Mesenchymal stem cell (in vitro differentiated cells and primary cell): ENCODE data around the gene NDUFAF3.
"Not testable (repeated sequence)": the region's sequence is repeated elsewhere in the genome, so short reads cannot be mapped to it uniquely, and the experiment has no call there.

Source experiments
- DNase-seq: peaks from one replicate; pipeline ENCODE4 v3.0.0-alpha.2; 2013
- H2AFZ ChIP-seq: one replicate; pipeline ENCODE4 v1.6.1; 2013; ENCODE audit warnings: low read depth, mild to moderate bottlenecking, control low read depth, inconsistent platforms, low read length, moderate library complexity
- H2AK5ac ChIP-seq: 2 replicates; pipeline ENCODE4 v1.6.1; 2013; ENCODE audit warnings: low read length, moderate library complexity, mild to moderate bottlenecking, inconsistent platforms; ENCODE audit not compliant: severe bottlenecking
- H2BK120ac ChIP-seq: one replicate; pipeline ENCODE4 v1.6.1; 2013; ENCODE audit warnings: low read depth, mild to moderate bottlenecking, inconsistent platforms, low read length, moderate library complexity
- H2BK12ac ChIP-seq, 2 experiments: one replicate each; pipeline ENCODE4 v1.6.1; 2013; ENCODE audit warnings: inconsistent platforms in 2 of 2, low read length in 2 of 2, mild to moderate bottlenecking in 2 of 2, moderate library complexity in 2 of 2, control low read depth in 1 of 2
- H2BK15ac ChIP-seq: one replicate; pipeline ENCODE4 v1.6.1; 2013; ENCODE audit warnings: mild to moderate bottlenecking, low read depth, inconsistent platforms; ENCODE audit not compliant: poor library complexity, severe bottlenecking
- H2BK5ac ChIP-seq: 2 replicates; pipeline ENCODE4 v1.6.1; 2013; ENCODE audit warnings: low read depth, mild to moderate bottlenecking, low read length, control low read depth, inconsistent platforms; ENCODE audit not compliant: poor library complexity, severe bottlenecking
- H3K14ac ChIP-seq, 2 experiments: one replicate each; pipeline ENCODE4 v1.6.1; 2013; ENCODE audit warnings: inconsistent platforms in 2 of 2, low read length in 2 of 2, control low read depth in 1 of 2, mild to moderate bottlenecking in 1 of 2, moderate library complexity in 1 of 2
- H3K18ac ChIP-seq, 2 experiments: one replicate each; pipeline ENCODE4 v1.6.1; 2013; ENCODE audit warnings: inconsistent platforms in 2 of 2, low read length in 2 of 2, control low read depth in 1 of 2, low read depth in 1 of 2, mild to moderate bottlenecking in 1 of 2
- H3K23ac ChIP-seq, 2 experiments: one replicate each; pipeline ENCODE4 v1.6.1; 2013; ENCODE audit warnings: inconsistent platforms in 2 of 2, low read length in 2 of 2, mild to moderate bottlenecking in 2 of 2, moderate library complexity in 2 of 2, control low read depth in 1 of 2
- H3K27ac ChIP-seq: 2 replicates; pipeline ENCODE4 v1.5.1; 2013; ENCODE audit warnings: mild to moderate bottlenecking, moderate library complexity, low read length, control low read depth, inconsistent platforms; ENCODE audit not compliant: poor library complexity, severe bottlenecking
- H3K27me3 ChIP-seq, 2 experiments: 2 replicates each; pipeline versions ENCODE4 v1.6.1 to v1.7.0; 2013; ENCODE audit warnings: low read length in 2 of 2, mild to moderate bottlenecking in 2 of 2, moderate library complexity in 2 of 2, control low read depth in 1 of 2, inconsistent platforms in 1 of 2; ENCODE audit not compliant: control insufficient read depth in 1 of 2, insufficient read depth in 1 of 2
- H3K36me3 ChIP-seq, 2 experiments: 2 replicates each; pipeline versions ENCODE4 v1.6.1 to v1.7.0; 2013; ENCODE audit warnings: low read length in 2 of 2, control low read depth in 1 of 2, inconsistent platforms in 1 of 2, low read depth in 1 of 2, mild to moderate bottlenecking in 1 of 2; ENCODE audit not compliant: insufficient read depth in 2 of 2, control insufficient read depth in 1 of 2
- H3K4ac ChIP-seq, 2 experiments: one replicate each; pipeline ENCODE4 v1.6.1; 2013; ENCODE audit warnings: inconsistent platforms in 2 of 2, low read length in 2 of 2, mild to moderate bottlenecking in 2 of 2, moderate library complexity in 2 of 2, control low read depth in 1 of 2, low read depth in 1 of 2
- H3K4me1 ChIP-seq: 2 replicates; pipeline ENCODE4 v1.6.1; 2013; ENCODE audit warnings: low read depth, low read length, control low read depth; ENCODE audit not compliant: control insufficient read depth, insufficient read depth
- H3K4me2 ChIP-seq: 2 replicates; pipeline ENCODE4 v1.6.1; 2013; ENCODE audit warnings: low read length, mild to moderate bottlenecking, inconsistent platforms; ENCODE audit not compliant: poor library complexity, severe bottlenecking
- H3K4me3 ChIP-seq, 2 experiments: 2 replicates each; pipeline versions ENCODE4 v1.5.1 to v1.7.0; 2013; ENCODE audit warnings: low read length in 2 of 2, mild to moderate bottlenecking in 2 of 2, control low read depth in 1 of 2, low read depth in 1 of 2; ENCODE audit not compliant: insufficient read depth in 1 of 2
- H3K79me1 ChIP-seq: replicated peaks from 2 replicates; pipeline ENCODE4 v1.6.1; 2013; ENCODE audit warnings: mild to moderate bottlenecking, control low read depth, low read length, inconsistent platforms; ENCODE audit not compliant: poor library complexity, severe bottlenecking
- H3K9ac ChIP-seq: 2 replicates; pipeline ENCODE4 v1.7.0; 2013; ENCODE audit warnings: mild to moderate bottlenecking, low read length, moderate library complexity
- H3K9me3 ChIP-seq: 2 replicates; pipeline ENCODE4 v1.7.0; 2013; ENCODE audit warnings: mild to moderate bottlenecking, low read length; ENCODE audit not compliant: control insufficient read depth
- H4K8ac ChIP-seq: one replicate; pipeline ENCODE4 v1.6.1; 2013; ENCODE audit warnings: inconsistent platforms, mild to moderate bottlenecking, low read length, moderate library complexity
- H4K91ac ChIP-seq: one replicate; pipeline ENCODE4 v1.6.1; 2013; ENCODE audit warnings: mild to moderate bottlenecking, low read length, inconsistent platforms
- WGBS: methylation state at CpG from one replicate; pipeline ENCODE4 v1.1.7; 2013; ENCODE audit warnings: mixed read lengths; 5-methylcytosine and 5-hydroxymethylcytosine counted together

NDUFAF3 gene

DNA sequence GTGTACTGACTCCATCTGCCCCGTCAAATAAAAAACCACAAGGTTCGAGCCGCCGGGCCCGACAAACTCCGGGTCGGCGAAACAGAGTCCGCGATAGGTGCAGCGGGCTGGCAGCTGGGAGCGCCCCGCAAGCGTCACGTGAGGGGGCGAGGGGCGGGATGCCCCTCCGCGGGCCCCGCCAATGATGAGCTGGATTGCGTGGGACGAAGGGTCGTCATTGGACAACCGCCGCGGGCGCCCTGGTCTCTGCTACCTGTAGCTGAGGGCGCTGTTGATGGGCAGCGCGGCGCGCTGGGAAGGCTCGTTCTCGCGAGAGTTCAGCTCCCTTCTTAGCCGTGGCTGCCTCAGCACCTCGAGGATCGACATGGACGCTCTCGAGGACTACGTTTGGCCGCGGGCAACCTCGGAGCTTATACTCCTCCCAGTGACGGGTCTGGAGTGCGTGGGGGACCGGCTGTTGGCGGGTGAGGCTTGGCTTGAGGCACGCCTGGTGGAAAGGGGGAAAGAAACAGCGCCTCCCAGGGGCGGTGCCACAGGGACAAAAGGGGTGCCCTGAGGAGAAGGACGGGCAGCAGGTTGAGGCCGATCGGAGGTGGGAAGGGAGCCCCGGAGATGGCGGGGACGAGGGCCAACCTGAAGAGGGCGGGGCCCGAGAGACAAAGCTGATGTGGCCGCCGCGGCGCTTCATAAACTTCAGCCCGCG lies 14.7 kb upstream of the NDUFAF3 start, which contains the start of gene WDR6:
WDR6 (plus strand) TSS at position 324 of the 703 bp plus-strand sequence; CDS start at position 365, 41 bp downstream.
- peak within 1 kb of the TSS; percentile 39 for H2BK5ac ChIP-seq
- peak within 1 kb of the TSS in 1 of 2 experiments; percentile 94 for H3K23ac ChIP-seq
- H4K8ac ChIP-seq, result peak within 1 kb of the TSS; percentile 96
- peak within 1 kb of the TSS; percentile 68 to 87 for H3K4me3 ChIP-seq
- H3K36me3 ChIP-seq, result peaks cover 13 to 19% of the 10 kb centered on the region in 2 experiments
- no peaks in the 10 kb centered on the region for H3K27me3 ChIP-seq
- H4K91ac ChIP-seq, result peak within 1 kb of the TSS; percentile 94
- H2BK15ac ChIP-seq, result peak within 1 kb of the TSS; percentile 60
- peak within 1 kb of the TSS; percentile 42 for H2AFZ ChIP-seq
- peak within 1 kb of the TSS; percentile 92 for H2AK5ac ChIP-seq
- peak within 1 kb of the TSS; percentile 1 for H2BK120ac ChIP-seq
- peak; percentile 98 for DNase-seq
- peak within 1 kb of the TSS; percentile 89 to 100 for H3K4ac ChIP-seq
- peaks cover 18% of the 10 kb centered on the region for H3K4me1 ChIP-seq
- H3K79me1 ChIP-seq, result peaks cover 6% of the 10 kb centered on the region
- H3K9me3 ChIP-seq, result no peaks in the 10 kb centered on the region
- H3K9ac ChIP-seq, result peak within 1 kb of the TSS; percentile 96
- peak within 1 kb of the TSS; percentile 86 for H3K4me2 ChIP-seq
- H2BK12ac ChIP-seq, result peak within 1 kb of the TSS in 1 of 2 experiments; percentile 85
- peak within 1 kb of the TSS in 1 of 2 experiments; percentile 96 for H3K14ac ChIP-seq
- peak within 1 kb of the TSS; percentile 93 for H3K27ac ChIP-seq
- peak within 1 kb of the TSS; percentile 68 to 99 for H3K18ac ChIP-seq
- under 1% methylated on average over 65 of the region's 65 CpGs for WGBS

DNA sequence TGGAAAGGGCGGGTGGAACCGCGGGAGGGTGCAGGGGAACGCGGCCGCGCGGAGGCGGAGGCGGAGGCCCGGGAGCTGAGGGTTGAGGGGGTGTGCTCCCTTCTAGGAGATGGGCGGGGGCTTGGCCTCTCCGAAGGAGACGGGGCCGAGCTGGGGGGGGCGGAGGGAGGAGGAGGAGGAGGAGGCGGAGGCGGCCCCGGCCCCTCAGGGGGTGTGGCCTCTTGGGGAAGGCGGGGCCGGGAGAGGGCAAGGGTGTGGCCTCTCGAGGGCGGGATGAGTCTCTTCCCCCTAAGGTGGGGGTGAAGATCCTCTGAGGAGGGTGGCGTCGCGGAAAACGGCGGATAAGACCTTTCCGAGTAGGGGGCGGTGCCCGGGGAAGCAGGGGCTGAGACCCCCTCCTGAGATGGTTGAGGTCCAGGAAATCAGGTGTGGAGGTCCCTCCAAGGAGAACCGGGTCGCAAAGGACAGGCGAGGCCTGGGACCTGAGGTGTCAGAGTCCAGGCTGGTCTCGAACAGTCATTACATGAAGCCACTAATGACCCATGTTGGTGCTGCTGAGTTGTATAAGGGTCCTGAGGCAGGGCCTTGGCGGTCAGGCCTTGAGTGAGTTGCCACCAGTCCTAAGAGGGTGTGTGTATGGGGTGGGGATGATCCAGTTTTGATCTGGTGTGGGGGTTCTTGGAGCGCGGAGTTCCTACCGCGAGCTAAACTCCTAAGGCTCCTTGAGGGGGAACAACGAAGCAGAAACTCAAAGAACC lies 14.0 kb upstream of the NDUFAF3 start:
- H3K27ac ChIP-seq, result peak overlapping the region; percentile 93
- H3K9me3 ChIP-seq, result no peaks in the 10 kb centered on the region
- H3K4me3 ChIP-seq, result peak overlapping the region; percentile 68 to 87
- peak overlapping the region; percentile 42 for H2AFZ ChIP-seq
- H2BK12ac ChIP-seq, result peak overlapping the region in 1 of 2 experiments; percentile 85
- peak overlapping the region in 1 of 2 experiments; percentile 94 for H3K23ac ChIP-seq
- DNase-seq, result peak; percentile 89
- peak overlapping the region; percentile 96 for H3K9ac ChIP-seq
- H3K14ac ChIP-seq, result peak overlapping the region in 1 of 2 experiments; percentile 96
- no peaks in the 10 kb centered on the region for H3K27me3 ChIP-seq
- H3K79me1 ChIP-seq, result peaks cover 8% of the 10 kb centered on the region
- H2BK5ac ChIP-seq, result peak overlapping the region; percentile 39
- peak overlapping the region; percentile 29 to 99 for H3K18ac ChIP-seq
- H3K4me1 ChIP-seq, result peaks cover 25% of the 10 kb centered on the region
- 20% methylated on average over 40 of the region's 41 CpGs for WGBS
- peak overlapping the region; percentile 77 for H3K4me2 ChIP-seq
- peak overlapping the region; percentile 25 to 100 for H3K4ac ChIP-seq
- H2BK120ac ChIP-seq, result peak overlapping the region; percentile 1
- H3K36me3 ChIP-seq, result peaks cover 19 to 25% of the 10 kb centered on the region in 2 experiments
- H2BK15ac ChIP-seq, result no peak overlapping the region
- H2AK5ac ChIP-seq, result peak overlapping the region; percentile 13
- peak overlapping the region; percentile 50 for H4K8ac ChIP-seq
- H4K91ac ChIP-seq, result peak overlapping the region; percentile 87

DNA sequence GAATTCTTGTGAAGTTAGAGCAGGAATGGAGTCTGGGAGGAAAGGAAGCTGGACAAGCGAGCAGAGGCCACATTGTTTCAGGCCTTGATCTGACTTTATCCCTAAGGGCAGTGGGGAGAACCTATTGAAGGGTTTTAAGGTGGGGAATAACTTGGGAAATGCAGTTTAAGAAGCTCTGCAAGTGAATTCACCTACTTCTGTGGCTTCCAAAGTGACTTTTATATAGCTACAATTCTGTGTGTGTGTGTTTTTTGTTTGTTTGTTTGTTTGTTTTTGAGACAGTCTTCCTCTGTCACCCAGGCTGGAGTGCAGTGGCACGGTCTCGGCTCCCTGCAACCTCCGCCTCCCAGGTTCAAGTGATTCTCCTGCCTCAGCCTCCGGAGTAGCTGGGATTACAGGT lies 13.3 kb upstream of the NDUFAF3 start:
- not testable (repeated sequence) for H2BK12ac ChIP-seq, H4K8ac ChIP-seq, H3K9me3 ChIP-seq, DNase-seq, H2AK5ac ChIP-seq, H3K18ac ChIP-seq, H3K14ac ChIP-seq, H3K79me1 ChIP-seq, H2AFZ ChIP-seq, H4K91ac ChIP-seq, H3K27me3 ChIP-seq, H2BK5ac ChIP-seq, H2BK120ac ChIP-seq, H3K23ac ChIP-seq, H2BK15ac ChIP-seq
- peak overlapping the region; percentile 14 for H3K27ac ChIP-seq
- peaks cover 31% of the 10 kb centered on the region for H3K4me1 ChIP-seq
- H3K4me2 ChIP-seq, result peak overlapping the region; percentile 77
- H3K4ac ChIP-seq, result peak overlapping the region in 1 of 2 experiments; percentile 47
- WGBS, result 96% methylated on average over 5 of the region's 5 CpGs
- peaks cover 26 to 28% of the 10 kb centered on the region in 2 experiments for H3K36me3 ChIP-seq
- H3K4me3 ChIP-seq, result peak overlapping the region in 1 of 2 experiments; percentile 87
- peak overlapping the region; percentile 84 for H3K9ac ChIP-seq

DNA sequence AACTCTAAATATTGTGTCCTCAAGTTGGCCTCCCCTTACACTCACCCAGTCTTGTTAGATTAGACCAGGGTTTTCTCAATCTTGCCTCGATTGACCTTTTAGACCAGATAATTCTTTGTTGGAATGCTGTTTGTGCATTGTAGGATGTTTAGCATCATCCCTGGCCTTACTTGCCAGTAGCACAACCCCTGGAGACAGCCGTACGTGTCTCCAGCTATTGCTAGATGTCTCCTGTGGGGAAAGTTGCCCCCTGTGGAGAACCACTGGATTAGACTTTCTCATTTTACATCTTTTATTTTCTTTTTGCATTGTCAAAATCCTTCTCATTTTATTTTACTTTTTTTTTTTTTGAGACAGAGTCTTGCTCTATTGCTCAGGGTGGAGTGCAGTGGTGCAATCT lies 12.5 kb upstream of the NDUFAF3 start:
- Histone ChIP-seq H2BK15ac (no peak overlapping the region), H4K8ac (no peak overlapping the region), H2AK5ac (no peak overlapping the region), H3K4me1 (peaks cover 37% of the 10 kb centered on the region), H3K9me3 (no peaks in the 10 kb centered on the region), H3K36me3 (peaks cover 33 to 36% of the 10 kb centered on the region in 2 experiments), H3K27me3 (no peaks in the 10 kb centered on the region), H4K91ac (no peak overlapping the region), H3K14ac (no peak overlapping the region), H3K18ac (no peak overlapping the region), H2BK5ac (no peak overlapping the region), H3K4me2 (no peak overlapping the region), H3K23ac (no peak overlapping the region), H2BK12ac (no peak overlapping the region), H3K4ac (no peak overlapping the region), H2AFZ (no peak overlapping the region), H3K27ac (no peak overlapping the region), H3K4me3 (no peak overlapping the region), H2BK120ac (no peak overlapping the region), H3K79me1 (peaks cover 9% of the 10 kb centered on the region), H3K9ac (no peak overlapping the region)
- no peak for DNase-seq
- 94% methylated on average over 3 of the region's 3 CpGs for WGBS
